Measurements from ENCODE around the gene NBAS.

Gene NBAS

DNA sequence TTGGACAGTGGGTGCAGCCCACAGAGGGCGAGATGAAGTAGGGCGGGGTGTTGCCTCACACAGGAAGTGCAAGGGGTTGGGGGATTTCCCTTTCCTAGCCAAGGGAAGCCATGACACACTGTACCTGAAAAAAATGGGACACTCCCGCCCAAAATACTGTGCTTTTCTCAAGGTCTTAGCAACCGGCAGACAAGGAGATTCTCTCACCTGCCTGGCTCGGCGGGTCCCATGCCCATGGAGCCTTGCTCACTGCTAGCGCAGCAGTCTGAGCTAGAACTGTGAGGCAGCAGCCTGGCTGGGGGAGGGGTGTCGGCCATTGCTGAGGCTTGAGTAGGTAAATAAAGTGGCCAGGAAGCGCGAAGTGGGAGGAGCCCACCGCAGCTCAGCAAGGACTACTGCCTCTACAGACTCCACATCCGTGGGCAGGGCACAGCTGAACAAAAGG is 244.7 kb downstream of the NBAS start:
- Histone ChIP-seq H3K27me3 (ENCODE audit: low read depth, low read length) (no peaks in the 10 kb centered on the region), H3K9me3 (ENCODE audit: insufficient read depth, low read length) (no peaks in the 10 kb centered on the region), H3K9ac (ENCODE audit: low read length) (no peak overlapping the region), H3K79me2 (ENCODE audit: low read length) (no peaks in the 10 kb centered on the region), H3K36me3 (replicated peaks; ENCODE audit: low read depth, low read length) (peaks cover 5% of the 10 kb centered on the region), H3K4me1 (ENCODE audit: low read length) (no peaks in the 10 kb centered on the region), H4K20me1 (ENCODE audit: insufficient read depth, low read length) (no peaks in the 10 kb centered on the region), H3K4me3 (ENCODE audit: low read length) (no peak overlapping the region), H3K27ac (ENCODE audit: low read length) (no peak overlapping the region), H2AFZ (ENCODE audit: low read depth, low read length) (no peak overlapping the region), H3K4me2 (ENCODE audit: low read length) (no peak overlapping the region)
- TF ChIP-seq EZH2phosphoT487 (IDR thresholded peaks at IDR 0.05; ENCODE audit: low read depth) = no peak
- TF ChIP-seq, protein P1, sequence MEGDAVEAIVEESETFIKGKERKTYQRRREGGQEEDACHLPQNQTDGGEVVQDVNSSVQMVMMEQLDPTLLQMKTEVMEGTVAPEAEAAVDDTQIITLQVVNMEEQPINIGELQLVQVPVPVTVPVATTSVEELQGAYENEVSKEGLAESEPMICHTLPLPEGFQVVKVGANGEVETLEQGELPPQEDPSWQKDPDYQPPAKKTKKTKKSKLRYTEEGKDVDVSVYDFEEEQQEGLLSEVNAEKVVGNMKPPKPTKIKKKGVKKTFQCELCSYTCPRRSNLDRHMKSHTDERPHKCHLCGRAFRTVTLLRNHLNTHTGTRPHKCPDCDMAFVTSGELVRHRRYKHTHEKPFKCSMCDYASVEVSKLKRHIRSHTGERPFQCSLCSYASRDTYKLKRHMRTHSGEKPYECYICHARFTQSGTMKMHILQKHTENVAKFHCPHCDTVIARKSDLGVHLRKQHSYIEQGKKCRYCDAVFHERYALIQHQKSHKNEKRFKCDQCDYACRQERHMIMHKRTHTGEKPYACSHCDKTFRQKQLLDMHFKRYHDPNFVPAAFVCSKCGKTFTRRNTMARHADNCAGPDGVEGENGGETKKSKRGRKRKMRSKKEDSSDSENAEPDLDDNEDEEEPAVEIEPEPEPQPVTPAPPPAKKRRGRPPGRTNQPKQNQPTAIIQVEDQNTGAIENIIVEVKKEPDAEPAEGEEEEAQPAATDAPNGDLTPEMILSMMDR (IDR thresholded peaks at IDR 0.05; ENCODE audit: low read depth, low read length) = no peak

DNA sequence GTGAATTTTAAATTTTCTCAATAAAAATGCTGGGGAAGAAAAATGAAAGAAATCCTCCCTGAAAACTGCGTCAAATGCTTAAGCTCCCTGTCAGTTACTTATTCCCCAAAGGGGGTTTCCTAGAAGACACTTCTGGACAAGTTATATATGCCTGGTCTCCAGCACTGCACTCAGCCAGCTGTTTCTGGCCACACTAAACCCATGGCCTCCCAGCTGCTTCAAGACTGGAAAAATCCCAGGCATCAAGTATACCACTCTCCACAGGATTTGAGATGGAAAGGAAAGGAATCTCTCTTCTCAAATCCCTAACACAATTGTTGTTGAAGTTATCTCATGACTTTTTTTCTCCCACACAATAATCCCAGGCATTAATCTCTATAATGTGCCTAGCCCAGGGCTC is 245.7 kb downstream of the NBAS start:
- no peaks in the 10 kb centered on the region for H3K4me1 ChIP-seq (ENCODE audit: low read length)
- H3K9ac ChIP-seq (ENCODE audit: low read length) = no peak overlapping the region
- H3K27ac ChIP-seq (ENCODE audit: low read length) = no peak overlapping the region
- H3K9me3 ChIP-seq (ENCODE audit: insufficient read depth, low read length) = no peaks in the 10 kb centered on the region
- peaks cover 5% of the 10 kb centered on the region for H3K36me3 ChIP-seq (replicated peaks; ENCODE audit: low read depth, low read length)
- H3K4me2 ChIP-seq (ENCODE audit: low read length) = no peak overlapping the region
- H3K4me3 ChIP-seq (ENCODE audit: low read length) = no peak overlapping the region
- no peaks in the 10 kb centered on the region for H4K20me1 ChIP-seq (ENCODE audit: insufficient read depth, low read length)
- no peak for TF ChIP-seq EZH2phosphoT487 (IDR thresholded peaks at IDR 0.05; ENCODE audit: low read depth)
- TF ChIP-seq, protein P1 (IDR thresholded peaks at IDR 0.05; ENCODE audit: low read depth, low read length) = no peak
- no peaks in the 10 kb centered on the region for H3K79me2 ChIP-seq (ENCODE audit: low read length)
- no peak overlapping the region for H2AFZ ChIP-seq (ENCODE audit: low read depth, low read length)
- no peaks in the 10 kb centered on the region for H3K27me3 ChIP-seq (ENCODE audit: low read depth, low read length)

DNA sequence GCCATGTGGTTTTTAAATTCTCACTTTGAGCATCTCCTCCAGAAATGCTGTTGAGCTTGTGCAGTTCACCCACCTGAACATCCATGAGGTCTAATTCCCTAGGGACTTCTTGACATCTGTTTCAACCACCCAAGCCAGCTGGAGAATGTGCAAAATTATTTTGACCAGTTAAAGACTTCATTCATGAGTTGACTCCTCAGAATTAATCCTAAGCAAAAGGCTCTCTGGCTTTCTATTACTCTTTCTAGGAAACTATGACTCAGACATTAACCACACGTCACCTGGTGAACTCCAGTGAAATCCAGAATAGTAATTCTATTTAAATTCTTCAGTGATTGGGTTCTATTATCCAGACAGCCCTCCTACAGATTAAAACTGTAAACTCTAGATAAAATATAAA is 247.5 kb downstream of the NBAS start:
- H4K20me1 ChIP-seq (ENCODE audit: insufficient read depth, low read length) = no peaks in the 10 kb centered on the region
- H3K27ac ChIP-seq (ENCODE audit: low read length) = no peak overlapping the region
- no peaks in the 10 kb centered on the region for H3K79me2 ChIP-seq (ENCODE audit: low read length)
- no peak overlapping the region for H3K9ac ChIP-seq (ENCODE audit: low read length)
- no peaks in the 10 kb centered on the region for H3K4me1 ChIP-seq (ENCODE audit: low read length)
- H3K4me2 ChIP-seq (ENCODE audit: low read length) = no peak overlapping the region
- H3K36me3 ChIP-seq (replicated peaks; ENCODE audit: low read depth, low read length) = peaks cover 5% of the 10 kb centered on the region
- no peak for TF ChIP-seq EZH2phosphoT487 (IDR thresholded peaks at IDR 0.05; ENCODE audit: low read depth)
- TF ChIP-seq, protein P1 (IDR thresholded peaks at IDR 0.05; ENCODE audit: low read depth, low read length) = no peak
- H3K27me3 ChIP-seq (ENCODE audit: low read depth, low read length) = no peaks in the 10 kb centered on the region
- H2AFZ ChIP-seq (ENCODE audit: low read depth, low read length) = no peak overlapping the region
- no peaks in the 10 kb centered on the region for H3K9me3 ChIP-seq (ENCODE audit: insufficient read depth, low read length)
- no peak overlapping the region for H3K4me3 ChIP-seq (ENCODE audit: low read length)

DNA sequence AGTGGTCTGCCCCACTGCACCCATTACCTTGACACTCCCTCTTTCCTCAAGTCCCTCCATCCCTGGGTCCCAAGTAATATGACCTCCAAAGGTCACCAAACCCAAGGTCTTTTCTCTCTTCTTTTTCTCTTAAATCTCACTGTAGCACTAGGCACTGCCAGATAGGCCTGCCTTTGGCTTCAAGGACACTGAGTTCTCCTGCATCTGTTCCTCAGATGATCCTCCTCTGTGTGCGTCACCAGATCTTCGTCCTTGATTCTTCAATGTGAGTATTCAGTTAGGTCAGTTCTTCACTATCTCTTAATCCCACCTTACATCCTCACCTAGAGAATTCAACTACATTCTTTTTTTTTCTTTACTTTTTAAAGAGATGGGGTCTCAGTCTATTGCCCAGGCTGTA is 249.2 kb downstream of the NBAS start:
- Histone ChIP-seq H3K9ac (ENCODE audit: low read length) (no peak overlapping the region), H3K4me1 (ENCODE audit: low read length) (no peaks in the 10 kb centered on the region), H3K79me2 (ENCODE audit: low read length) (no peaks in the 10 kb centered on the region), H3K4me3 (ENCODE audit: low read length) (no peak overlapping the region), H3K4me2 (ENCODE audit: low read length) (no peak overlapping the region), H3K36me3 (replicated peaks; ENCODE audit: low read depth, low read length) (peaks cover 5% of the 10 kb centered on the region), H3K9me3 (ENCODE audit: insufficient read depth, low read length) (no peaks in the 10 kb centered on the region), H4K20me1 (ENCODE audit: insufficient read depth, low read length) (no peaks in the 10 kb centered on the region), H2AFZ (ENCODE audit: low read depth, low read length) (no peak overlapping the region), H3K27me3 (ENCODE audit: low read depth, low read length) (no peaks in the 10 kb centered on the region), H3K27ac (ENCODE audit: low read length) (no peak overlapping the region)
- TF ChIP-seq EZH2phosphoT487 (IDR thresholded peaks at IDR 0.05; ENCODE audit: low read depth) = no peak
- TF ChIP-seq, protein P1 (IDR thresholded peaks at IDR 0.05; ENCODE audit: low read depth, low read length) = no peak
